ENCODE data around the gene OPRL1. TPM values are rescaled to one million over a fixed set of nuclear protein-coding genes. Genes with fewer than 3 reads are reported as not detected.
"Not testable (repeated sequence)": the region's sequence is repeated elsewhere in the genome, so short reads cannot be mapped to it uniquely, and the experiment has no call there.

Gene OPRL1
- total RNA-seq, 1 donor from 2014 or later = 1.9 TPM

GRCh38 chr20:64083378-64083803 lies 3.5 kb downstream of the OPRL1 start:
- peak; percentile 57 for ATAC-seq

GRCh38 chr20:64083804-64084684 lies 4.2 kb downstream of the OPRL1 start, which contains the start of gene LKAAEAR1:
TSS of gene LKAAEAR1 (minus strand) at chr20:64084398. CDS start at chr20:64084219, 179 bp downstream.
- TF ChIP-seq CTCF (IDR thresholded peaks at IDR 0.05) = no peak
- H3K36me3 ChIP-seq = no peaks in the 10 kb centered on the region
- H3K9me3 ChIP-seq = no peaks in the 10 kb centered on the region
- peaks cover 32% of the 10 kb centered on the region for H3K27me3 ChIP-seq
- H3K27ac ChIP-seq = no peak within 1 kb of the TSS
- intact Hi-C loops (cut with DNase I) = no loop called here
- ATAC-seq = no peak
- H3K4me3 ChIP-seq = peak within 1 kb of the TSS; percentile 50
- DNase-seq = no peak
- H3K4me1 ChIP-seq = peaks cover 21% of the 10 kb centered on the region

More at GRCh38 chr20:64083378-64083803, 3.5 kb downstream of the OPRL1 start:
- Histone ChIP-seq H3K36me3 (no peaks in the 10 kb centered on the region), H3K27me3 (peaks cover 32% of the 10 kb centered on the region), H3K4me1 (peaks cover 27% of the 10 kb centered on the region), H3K27ac (no peak overlapping the region), H3K9me3 (no peaks in the 10 kb centered on the region), H3K4me3 (peak overlapping the region; percentile 50)
- DNase-seq = peak; percentile 89
- intact Hi-C loops (cut with DNase I) = no loop called here
- TF ChIP-seq CTCF (IDR thresholded peaks at IDR 0.05) = peak; percentile 63

GRCh38 chr20:64084685-64085152 lies 4.8 kb downstream of the OPRL1 start:
- DNase-seq = no peak
- no peak for ATAC-seq
- Histone ChIP-seq H3K27ac (no peak overlapping the region), H3K27me3 (peaks cover 32% of the 10 kb centered on the region), H3K4me3 (no peak overlapping the region), H3K9me3 (no peaks in the 10 kb centered on the region), H3K36me3 (no peaks in the 10 kb centered on the region), H3K4me1 (peaks cover 17% of the 10 kb centered on the region)
- no peak for TF ChIP-seq CTCF (IDR thresholded peaks at IDR 0.05)
- intact Hi-C loops (cut with DNase I) = no loop called here

- no peak for TF ChIP-seq CTCF (IDR thresholded peaks at IDR 0.05)
- Histone ChIP-seq H3K27ac (no peak overlapping the region), H3K4me1 (peaks cover 17% of the 10 kb centered on the region), H3K9me3 (no peaks in the 10 kb centered on the region), H3K4me3 (no peak overlapping the region), H3K27me3 (peaks cover 32% of the 10 kb centered on the region), H3K36me3 (no peaks in the 10 kb centered on the region)
- intact Hi-C loops (cut with DNase I) = no loop called here
- ATAC-seq (no peak), DNase-seq (no peak)
These were observed 6.9 kb downstream of the OPRL1 start for GRCh38 chr20:64086801-64087200.

GRCh38 chr20:64087226-64087825 lies 7.4 kb downstream of the OPRL1 start:
- ATAC-seq; H3K9me3 ChIP-seq; DNase-seq; intact Hi-C loops (cut with DNase I); H3K4me3 ChIP-seq; H3K36me3 ChIP-seq; H3K27ac ChIP-seq: not testable (repeated sequence)
- H3K27me3 ChIP-seq = peaks cover 32% of the 10 kb centered on the region
- peaks cover 17% of the 10 kb centered on the region for H3K4me1 ChIP-seq

GRCh38 chr20:64088586-64088985 lies 8.7 kb downstream of the OPRL1 start:
- H3K27ac ChIP-seq; H3K4me1 ChIP-seq; intact Hi-C loops (cut with DNase I); DNase-seq; H3K4me3 ChIP-seq; ATAC-seq; H3K9me3 ChIP-seq; H3K36me3 ChIP-seq: not testable (repeated sequence)
- peaks cover 32% of the 10 kb centered on the region for H3K27me3 ChIP-seq

Data from upper lobe of right lung (tissue), 1 donor.